NCI-H2081 treated with DMSO at 0.1 percent for 48 hours (cell line): ENCODE data around the gene FRRS1.
"Not testable (repeated sequence)": the region's sequence is repeated elsewhere in the genome, so short reads cannot be mapped to it uniquely, and the experiment has no call there.

Experiments
- DNase-seq: peaks from one replicate; lab custom pipeline; 2025; lab: John Stamatoyannopoulos, UW

Gene FRRS1

DNA sequence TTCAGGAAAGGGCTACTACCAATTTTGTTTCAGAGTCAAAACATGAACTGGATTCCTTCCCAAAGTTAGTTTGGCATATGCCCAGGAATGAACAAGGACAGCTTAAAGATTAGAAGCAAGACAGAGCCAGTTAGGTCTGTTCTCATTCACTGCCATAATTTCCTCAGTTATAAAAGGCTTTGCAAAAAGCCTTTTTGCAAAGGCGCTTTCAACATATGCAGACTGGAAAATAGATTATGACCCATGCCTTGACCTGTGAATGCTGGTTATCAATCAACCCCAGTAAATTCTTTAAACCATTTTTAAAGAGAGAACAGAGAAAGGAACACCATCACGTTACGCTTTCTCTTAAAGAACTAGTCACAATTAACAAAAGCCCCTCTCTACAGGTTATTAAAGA is 1.7 kb upstream of the FRRS1 start:
- DNase-seq: no peak

DNA sequence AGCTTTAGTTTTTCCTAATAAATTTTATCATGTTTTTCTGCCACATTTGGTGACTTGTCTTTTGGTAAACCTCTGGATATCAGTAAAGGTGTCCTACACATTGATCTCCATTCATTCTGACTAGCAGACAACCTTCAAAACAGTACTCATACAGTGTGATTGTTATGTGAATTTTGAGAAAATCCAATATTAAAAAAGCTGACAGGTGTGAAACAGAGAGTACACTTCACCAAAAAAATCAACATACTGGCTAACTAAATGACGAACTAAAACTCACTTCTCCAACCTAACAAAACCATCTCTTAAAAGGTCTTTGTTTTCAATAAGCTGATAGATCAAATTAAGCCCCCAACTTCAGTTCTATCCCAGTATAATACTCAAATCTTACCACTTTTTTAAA is 1.5 kb downstream of the FRRS1 start:
- no peak for DNase-seq

DNA sequence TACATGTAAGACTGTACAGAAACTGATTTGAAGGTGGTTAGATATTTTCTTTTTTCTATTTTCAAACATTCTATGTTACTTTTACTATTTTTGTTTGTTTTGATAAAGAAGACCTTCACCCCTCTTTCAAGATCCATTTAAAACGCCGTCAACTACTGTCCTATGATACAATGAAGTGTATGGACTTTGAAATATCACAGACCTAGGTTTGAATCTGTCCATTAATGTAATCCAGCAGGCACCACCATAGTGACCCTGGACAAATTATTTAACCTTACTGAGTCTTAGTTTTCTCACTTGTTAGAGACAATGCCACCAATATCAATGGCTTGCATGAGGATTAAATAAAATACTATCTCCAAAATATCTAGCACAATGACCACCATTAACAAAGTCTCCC is 2.0 kb downstream of the FRRS1 start:
- no peak for DNase-seq

DNA sequence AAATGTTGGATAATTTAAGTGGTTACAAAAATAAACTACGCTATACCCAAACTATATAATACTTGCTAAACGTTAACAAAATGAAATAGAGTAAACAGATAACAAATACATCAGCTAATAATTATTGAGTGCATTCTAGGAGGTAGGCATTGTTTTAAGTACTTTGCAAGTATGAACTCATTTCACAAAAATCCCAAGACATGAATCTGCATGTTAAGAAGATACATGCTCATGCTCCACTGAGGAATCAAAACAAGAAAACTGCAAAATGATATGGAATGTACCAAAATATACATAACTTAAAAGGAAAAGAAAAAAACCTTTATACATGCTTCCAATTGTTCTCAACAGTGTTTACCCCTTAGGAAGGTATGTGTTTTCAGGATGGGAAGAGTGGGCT is 2.5 kb downstream of the FRRS1 start:
- DNase-seq: no peak

DNA sequence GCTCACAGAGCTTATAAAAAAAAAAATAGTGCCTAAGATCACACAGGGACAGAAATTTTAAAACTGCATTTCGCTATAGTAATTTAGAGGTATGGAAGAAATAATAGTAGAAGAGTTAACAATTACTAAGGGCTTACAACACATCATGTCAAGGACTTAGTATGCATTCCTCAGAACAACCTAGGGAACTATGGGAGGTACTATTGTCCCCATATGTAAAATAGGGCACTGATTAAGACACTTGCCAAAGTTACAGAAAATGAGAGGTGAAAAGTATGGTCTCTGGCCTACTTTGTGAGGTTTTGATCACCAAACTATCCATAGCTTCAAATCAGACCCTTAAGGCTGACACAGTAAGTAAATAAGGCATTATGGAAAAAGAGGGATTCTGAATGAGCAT is 4.7 kb downstream of the FRRS1 start:
- no peak for DNase-seq

DNA sequence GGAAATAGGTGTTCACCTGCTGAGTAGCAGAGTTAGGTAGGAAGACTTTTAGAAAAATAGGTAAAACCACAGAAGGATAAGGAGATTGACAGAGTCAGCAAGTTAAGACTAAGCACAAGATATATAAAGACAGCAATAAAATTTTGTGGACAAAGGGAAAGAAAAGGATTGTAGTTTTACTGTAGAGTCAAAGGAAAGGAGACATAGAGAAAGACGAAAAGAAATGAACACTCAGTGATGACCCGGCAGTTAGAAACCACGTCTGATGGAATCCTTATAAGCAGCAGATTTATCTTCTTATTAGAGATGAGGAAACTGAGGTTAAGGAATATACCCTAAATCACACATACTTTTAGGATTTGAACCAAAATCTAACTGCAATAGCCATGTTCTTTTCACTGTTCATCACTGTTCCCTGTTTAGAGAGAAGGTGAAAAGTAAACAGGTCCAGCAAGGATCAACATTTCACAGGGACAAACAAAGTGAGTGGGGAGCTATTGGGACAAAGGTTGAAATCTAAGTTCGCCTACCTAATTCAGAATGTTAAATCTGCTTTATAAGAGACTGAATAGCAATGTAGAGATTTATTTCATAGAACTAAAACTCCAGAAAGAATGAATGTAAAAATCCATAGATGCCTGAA is 6.8 kb downstream of the FRRS1 start:
- DNase-seq: no peak

DNA sequence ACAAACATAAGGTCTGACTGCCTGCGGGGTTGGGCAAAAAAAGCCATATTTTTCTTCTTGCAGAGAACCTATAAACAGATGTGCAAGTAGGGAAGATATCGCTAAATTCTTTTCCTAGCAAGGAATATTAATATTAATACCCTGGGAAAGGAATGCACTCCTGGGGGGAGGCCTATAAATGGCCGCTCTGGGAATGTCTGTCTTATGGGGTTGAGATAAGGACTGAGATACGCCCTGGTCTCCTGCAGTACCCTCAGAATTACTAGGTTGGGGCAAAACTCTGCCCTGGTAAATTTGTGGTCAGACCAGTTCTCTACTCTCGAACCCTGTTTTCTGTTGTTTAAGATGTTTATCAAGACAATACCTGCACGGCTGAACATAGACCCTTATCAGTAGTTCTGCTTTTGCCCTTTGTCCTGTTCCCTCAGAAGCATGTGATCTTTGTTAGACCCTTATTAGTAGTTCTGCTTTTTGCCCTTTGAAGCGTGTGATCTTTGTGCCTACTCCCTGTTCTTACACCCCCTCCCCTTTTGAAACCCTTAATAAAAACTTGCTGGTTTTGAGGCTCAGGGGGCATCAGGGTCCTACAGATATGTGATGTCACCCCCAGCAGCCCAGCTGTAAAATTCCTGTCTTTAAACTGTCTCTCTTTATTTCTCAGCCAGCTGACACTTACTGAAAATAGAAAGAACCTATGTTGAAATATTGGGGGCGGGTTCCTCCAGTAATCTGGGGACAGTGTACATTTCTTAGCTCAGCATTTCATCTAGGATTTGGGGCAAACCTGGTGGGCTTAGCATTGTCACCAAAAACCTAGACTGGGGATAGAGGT is 7.5 kb downstream of the FRRS1 start:
- DNase-seq: not testable (repeated sequence)

DNA sequence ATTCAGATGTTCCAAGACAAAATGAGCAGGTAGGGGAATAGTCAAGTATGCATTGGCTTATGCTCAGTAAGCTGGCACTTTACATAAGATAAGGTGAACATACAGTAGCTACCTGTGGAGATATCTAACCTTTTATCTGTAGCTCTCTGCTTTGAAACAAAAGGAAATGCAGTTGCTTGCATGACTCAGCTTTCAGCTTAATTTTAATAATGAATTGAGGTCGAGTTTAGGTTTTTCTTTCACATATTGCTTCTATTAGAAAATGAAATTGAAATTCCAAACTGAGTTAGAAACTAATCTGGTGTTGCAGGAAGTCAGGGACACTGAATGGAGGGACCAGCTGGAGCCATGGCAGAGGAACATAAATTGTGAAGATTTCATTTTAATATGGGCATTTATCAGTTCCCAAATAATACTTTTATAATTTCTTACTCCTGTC is 8.3 kb downstream of the FRRS1 start:
- no peak for DNase-seq

DNA sequence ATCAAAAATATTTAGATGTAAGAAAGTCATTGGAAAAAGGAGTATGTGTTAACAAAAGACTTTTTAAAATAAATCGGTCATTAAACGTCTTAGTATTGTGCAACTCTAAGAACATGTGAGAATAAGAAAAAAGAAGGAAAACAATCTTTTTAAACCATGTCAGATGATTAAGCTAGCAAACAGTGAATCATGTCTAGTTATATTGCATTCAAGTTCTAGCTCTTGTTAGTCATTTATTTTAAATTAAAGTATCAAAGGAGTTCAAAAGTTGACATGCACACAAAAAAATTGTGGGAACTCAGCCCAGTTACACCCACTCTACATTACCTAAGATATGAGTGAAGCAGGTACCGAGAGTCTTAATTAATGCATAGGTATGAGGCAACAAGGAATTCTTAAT is 9.8 kb downstream of the FRRS1 start:
- DNase-seq: no peak

DNA sequence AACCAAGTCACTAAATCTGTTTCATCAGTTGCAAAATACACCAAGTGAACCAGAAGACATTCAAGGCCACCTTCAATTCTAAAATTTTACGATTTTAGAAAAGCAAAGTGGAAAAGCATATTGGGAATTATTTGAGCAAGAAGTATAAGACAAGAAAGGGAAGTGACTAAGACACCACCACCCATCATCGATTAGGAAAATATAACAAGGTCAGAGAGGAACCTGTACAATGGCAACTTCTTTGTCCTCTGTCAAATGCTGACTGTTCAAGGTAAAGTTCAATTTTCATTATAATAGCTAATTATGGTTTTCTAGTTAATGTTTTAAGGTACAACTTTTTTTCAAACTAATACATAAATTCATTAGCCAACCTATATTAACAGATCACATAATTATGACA is 10.8 kb downstream of the FRRS1 start:
- no peak for DNase-seq

DNA sequence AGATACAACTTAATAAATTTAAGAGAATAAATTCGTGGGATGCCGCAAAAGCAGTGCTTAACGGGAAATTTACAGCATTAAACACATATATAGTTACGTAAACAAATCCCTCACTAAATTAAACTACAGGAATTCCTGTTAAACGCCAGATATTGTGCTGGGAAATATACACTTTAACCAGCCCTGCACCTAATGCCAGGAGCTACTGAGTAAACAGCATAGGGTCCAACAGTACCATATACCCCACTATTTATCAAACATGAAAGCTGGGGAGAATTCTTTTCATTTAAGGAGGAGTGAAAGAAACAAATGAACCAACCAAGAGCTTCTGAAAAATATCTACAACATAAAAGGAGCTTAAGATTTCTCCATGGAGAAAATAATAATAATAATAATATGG is 11.7 kb downstream of the FRRS1 start:
- no peak for DNase-seq

DNA sequence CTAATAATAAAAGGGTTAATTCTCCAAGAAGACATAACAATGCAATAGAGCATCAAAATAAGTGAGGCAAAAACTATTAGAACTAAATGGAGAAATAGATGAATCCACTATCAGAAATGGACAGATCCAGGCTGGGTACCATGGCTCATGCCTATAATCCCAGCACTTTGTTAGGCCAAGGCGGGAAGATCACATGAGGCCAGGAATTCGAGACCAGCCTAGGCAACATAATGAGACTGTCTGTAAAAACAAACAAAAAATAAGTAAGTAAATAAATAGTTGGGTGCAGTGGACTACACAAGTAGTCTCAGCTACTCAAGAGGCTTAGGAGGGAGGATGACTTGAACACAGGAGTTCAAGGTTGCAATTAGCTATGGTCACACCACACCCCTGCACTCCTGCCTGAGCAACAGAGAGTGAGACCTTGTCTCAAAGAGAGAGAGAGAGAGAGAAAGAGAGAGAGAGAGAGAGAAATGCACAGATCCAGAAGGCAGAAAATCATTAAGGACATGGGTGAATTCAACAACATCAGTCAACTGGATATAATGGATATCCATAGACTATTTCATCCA is 12.3 kb downstream of the FRRS1 start:
- DNase-seq: no peak

DNA sequence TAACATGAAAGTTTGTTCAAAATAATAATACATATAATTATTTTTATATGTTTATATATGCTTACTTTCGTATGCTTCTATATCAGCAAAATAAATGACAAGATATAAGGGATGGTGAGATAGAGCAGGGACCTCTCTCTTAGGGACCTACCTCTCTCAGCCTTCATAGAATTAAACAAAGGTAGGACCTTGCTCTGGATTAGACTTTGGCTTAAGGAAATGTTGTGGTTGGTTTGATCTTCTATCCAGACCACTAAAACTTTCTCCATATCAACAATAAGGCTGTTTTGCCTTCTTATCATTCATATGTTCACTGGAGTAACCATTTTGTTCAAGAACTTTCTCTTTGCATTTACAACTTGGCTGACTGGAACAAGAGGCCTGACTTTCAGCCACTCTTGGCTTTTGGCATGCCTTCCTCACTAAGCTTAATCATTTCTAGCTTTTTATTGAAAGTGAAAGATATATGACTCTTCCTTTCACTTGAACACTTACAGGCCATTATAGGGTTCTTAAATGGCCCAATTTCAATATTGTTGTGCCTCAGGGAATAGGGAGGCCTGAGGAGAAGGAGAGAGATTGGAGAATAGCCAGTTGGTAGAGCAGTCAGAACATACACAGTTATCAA is 14.4 kb downstream of the FRRS1 start:
- no peak for DNase-seq

DNA sequence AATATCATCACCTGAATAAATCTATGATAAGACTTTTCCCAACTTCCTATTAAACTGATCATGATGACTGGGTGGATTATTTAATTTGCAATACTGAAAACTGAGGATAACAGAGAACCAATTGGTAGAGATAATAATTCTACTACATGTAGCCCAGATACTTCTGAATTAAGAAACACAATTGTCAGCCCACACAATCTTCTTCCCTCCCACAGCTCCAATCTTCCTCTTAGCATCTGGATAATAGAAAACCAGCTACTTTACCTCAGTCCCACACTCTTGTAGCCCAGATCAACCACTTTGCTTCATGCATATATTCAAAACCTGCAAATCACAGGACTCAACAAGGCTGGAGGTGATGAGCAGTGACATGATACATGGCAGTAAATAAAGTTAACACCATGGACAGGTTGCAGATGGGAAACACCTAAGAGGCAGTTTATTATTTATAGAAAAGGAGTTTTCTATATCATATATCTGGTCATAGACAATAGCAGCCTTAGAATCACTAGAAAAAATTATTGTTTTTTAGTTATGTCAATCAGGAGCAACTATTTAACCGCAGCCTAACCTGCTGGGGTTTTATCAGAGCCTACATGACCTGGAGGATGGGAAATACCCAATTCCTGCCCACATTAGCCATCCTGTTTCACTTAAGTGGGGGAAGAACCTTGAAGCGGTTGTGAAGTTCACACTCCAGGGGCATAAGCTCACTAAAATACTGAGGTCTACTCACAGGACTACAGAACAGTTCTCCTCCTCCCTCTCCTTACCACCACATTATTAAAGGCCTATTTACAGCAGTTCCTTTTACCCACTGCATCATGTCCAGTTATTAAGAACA is 16.7 kb downstream of the FRRS1 start:
- no peak for DNase-seq

DNA sequence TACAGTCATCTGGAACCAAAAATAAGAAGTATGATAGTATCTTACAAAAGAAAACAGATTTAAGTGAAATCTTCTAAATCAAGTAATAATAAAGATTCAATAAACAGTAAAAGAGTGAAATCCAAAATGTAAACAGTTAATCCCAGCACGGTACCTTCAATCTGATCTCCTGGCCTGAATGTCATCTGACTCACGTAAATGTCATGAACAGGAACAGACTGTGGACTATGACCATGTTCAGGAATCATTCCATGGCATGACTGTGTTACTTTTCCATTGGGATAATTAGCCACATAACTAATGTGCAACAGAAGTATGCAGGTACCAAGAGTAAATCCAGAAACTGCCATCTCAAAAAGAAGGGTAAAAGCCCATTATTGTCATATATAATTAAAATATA is 18.0 kb downstream of the FRRS1 start:
- DNase-seq: no peak

DNA sequence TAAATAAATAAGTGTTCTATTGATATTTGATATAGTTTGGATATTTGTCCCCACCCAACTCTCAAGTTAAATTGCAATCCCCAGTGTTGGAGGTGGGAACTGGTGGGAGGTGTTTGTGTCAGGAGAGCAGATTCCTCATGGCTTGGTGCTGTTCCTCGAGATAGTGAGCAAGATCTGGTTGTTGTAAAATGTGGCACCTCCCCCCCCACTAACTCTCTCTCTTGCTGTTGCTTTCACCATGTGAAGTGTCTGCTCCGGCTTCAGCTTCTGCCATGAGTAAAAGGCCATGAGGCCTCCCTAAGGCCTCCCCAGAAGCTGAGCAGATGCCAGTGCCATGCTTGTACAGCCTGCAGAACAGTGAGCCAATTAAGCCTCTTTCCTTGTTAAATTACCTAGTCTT is 20.8 kb downstream of the FRRS1 start:
- DNase-seq: no peak

DNA sequence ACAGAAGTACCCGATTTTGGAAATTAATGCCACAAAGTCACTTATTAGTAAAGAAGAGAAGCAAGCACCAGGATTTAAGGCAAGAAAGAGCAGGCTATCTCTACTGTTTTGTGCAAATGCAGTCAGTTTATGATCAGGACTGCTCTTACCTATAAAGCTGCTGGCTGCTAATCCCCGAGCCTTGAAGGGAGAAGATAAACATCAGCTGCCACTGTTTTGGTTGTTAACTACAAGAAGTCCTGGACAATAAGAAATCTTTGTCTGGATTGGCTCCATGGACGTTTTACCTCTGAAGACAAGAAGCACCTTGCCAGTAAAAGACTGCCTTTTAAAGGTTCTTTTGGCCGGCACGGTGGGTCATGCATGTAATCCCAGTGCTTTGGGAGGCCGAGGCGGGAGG is 21.4 kb downstream of the FRRS1 start:
- DNase-seq: no peak

DNA sequence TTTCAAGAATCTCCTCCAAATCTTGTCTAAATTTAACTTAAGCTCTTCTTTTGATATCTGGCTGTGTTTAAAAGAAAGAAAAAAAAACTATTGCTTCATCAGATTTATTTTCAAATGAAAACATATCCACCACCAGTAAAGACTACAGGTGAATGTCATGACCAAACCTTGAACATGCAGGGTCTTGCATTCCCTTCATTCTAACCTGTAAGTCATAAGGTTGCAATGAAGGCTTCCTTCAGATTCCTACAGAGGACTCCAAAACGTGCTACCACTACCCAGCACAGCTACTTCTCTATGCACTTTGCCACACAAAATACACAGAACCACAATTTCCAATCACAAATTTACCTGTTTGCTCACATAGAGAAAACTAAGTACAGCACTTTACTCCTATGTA is 26.3 kb downstream of the FRRS1 start:
- no peak for DNase-seq

DNA sequence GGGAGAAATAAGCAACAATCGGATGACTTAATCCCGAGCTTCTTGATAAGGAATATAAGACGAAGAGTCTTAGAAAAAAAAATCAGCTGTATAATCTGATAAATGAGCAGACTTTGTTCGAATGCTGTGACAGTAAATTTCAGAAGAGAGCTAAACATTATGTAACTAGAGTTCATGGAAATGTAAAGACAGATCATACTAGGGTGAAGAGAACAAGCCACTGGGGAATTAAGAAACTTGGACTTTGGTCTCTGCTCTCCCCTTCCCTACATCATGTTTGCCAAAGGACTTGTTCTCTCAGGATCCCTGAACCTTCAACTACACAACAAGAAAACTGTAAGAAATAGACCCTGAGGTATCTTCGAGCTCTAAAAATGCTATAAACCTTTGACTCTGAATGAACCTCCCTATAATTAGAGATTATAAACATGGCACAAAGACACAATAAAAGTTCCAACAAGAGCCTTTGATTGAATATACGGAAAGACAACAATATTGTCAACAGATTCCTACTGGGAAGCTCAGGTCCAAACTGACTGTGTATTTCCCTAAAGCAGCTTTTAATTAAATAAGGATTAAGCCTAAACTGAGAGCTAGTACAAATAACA is 27.5 kb downstream of the FRRS1 start:
- DNase-seq: no peak

DNA sequence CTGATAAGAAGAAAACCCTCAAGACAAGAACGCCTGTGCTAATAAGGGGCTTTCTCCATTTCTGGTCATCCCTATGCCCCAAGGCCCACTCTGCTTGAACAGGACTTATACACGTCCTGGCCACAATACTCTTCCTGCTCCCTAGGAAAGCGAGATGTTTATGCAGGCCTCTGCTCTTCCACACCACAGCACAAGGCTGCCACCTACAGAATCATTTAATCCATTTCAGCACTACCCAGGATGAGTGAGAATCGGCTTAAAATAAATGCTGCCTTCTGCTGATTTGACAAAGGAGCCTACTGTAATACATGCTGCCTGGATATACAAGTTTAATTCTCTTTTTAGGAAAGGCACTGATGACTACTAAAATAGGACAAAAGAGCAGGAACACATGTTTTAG is 29.4 kb downstream of the FRRS1 start:
- no peak for DNase-seq

DNA sequence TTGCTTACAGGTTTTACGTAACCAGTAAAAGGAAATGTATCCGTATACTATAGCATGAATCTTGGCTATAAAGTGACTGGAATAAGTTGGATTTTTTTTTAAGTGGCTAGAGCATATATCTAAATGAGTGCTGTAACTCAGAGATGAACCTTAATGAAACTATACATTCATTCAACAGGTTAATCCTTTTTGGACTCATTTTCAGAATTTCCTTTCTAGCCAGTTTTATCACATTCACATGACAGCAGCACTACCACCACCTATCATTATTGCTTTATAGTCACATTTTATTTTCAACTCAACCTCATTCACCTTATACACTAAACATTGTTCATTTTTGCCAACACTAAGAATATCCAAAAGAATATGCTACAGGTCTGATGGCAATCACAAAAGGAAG is 30.6 kb downstream of the FRRS1 start:
- DNase-seq: no peak

DNA sequence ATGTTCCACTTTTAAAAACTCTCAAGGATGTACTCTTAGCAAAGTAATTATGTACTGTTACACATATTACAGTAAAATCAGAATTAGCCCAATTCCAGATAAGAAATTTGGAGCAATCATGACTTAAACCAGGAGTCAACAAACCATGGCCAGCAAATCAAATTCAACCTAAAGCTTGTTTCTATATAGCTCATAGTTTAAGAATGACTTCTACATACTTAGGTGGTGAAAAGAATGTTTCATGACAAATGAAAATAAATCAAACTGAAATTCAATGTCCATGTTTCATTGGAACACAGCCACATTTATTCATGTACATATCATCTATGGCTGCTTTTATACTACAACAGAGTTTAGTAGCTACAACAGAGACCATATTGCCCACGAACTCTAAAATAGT is 35.1 kb downstream of the FRRS1 start:
- DNase-seq: no peak
